ENCODE results near the gene SLC24A3. TPM values are rescaled to one million over a fixed set of nuclear protein-coding genes. Genes with fewer than 3 reads are reported as not detected.

Gene SLC24A3
- total and polyA plus RNA-seq, 2 of the 13 experiments (the other 11 are each of a cell fraction or from before 2014, with no cell fraction given) = not detected

- TF ChIP-seq MAF1 (CRISPR knock-in tag; IDR thresholded peaks at IDR 0.05; ENCODE audit: borderline replicate concordance) (no peak), ZSCAN20 (CRISPR knock-in tag; IDR thresholded peaks at IDR 0.05; ENCODE audit: borderline replicate concordance) (no peak), RELA (CRISPR knock-in tag; IDR thresholded peaks at IDR 0.05) (no peak), THAP8 (CRISPR knock-in tag; IDR thresholded peaks at IDR 0.05; ENCODE audit: borderline replicate concordance) (no peak), NFIB (CRISPR knock-in tag; IDR thresholded peaks at IDR 0.05; ENCODE audit: borderline replicate concordance) (no peak), ZBTB14 (CRISPR knock-in tag; IDR thresholded peaks at IDR 0.05) (no peak), NR2F2 (IDR thresholded peaks at IDR 0.05; ENCODE audit: borderline replicate concordance, low read depth) (no peak), BHLHE40 (IDR thresholded peaks at IDR 0.05; ENCODE audit: low read length) (no peak), KLF11 (CRISPR knock-in tag; IDR thresholded peaks at IDR 0.05) (0 out of 2 replicates have a peak, but pooled peaks have one; percentile 49), MXD1 (CRISPR knock-in tag; IDR thresholded peaks at IDR 0.05) (no peak), PREB (CRISPR knock-in tag; IDR thresholded peaks at IDR 0.05) (no peak), ZNF569 (CRISPR knock-in tag; IDR thresholded peaks at IDR 0.05; ENCODE audit: borderline replicate concordance) (no peak), NR2F6 (IDR thresholded peaks at IDR 0.05) (peak; percentile 63; the same call in 1 of the 2 replicates), NR2F6 (CRISPR knock-in tag; IDR thresholded peaks at IDR 0.05) (peak; percentile 64), SOX5 (CRISPR knock-in tag; IDR thresholded peaks at IDR 0.05; ENCODE audit: borderline replicate concordance) (peak; percentile 84), ZBTB26 (CRISPR knock-in tag; IDR thresholded peaks at IDR 0.05; ENCODE audit: borderline replicate concordance) (no peak), TRIM22 (IDR thresholded peaks at IDR 0.05) (no peak), TBX2 (CRISPR knock-in tag; IDR thresholded peaks at IDR 0.05; ENCODE audit: borderline replicate concordance) (peak; percentile 96), ZNF784 (CRISPR knock-in tag; IDR thresholded peaks at IDR 0.05; ENCODE audit: borderline replicate concordance) (no peak), ZKSCAN5 (CRISPR knock-in tag; IDR thresholded peaks at IDR 0.05) (no peak; the same call in 1 of the 2 replicates), ZNF530 (CRISPR knock-in tag; IDR thresholded peaks at IDR 0.05; ENCODE audit: low read depth) (no peak), ZNF564 (CRISPR knock-in tag; IDR thresholded peaks at IDR 0.05) (peak; percentile 85)
Measured at GRCh38 chr20:19609642-19610223, 397.3 kb downstream of the SLC24A3 start (continued).
